IMR-90 (cell line): ENCODE measurements around the gene SERPINE2. TPM values are rescaled to one million over a fixed set of nuclear protein-coding genes. Genes with fewer than 3 reads are reported as not detected.

Experiments used
- ATAC-seq: fragments of 200-7000 bp; cut with Tn5 transposase; 2 replicates; pipeline ENCODE4 v1.9.1; 2020; ENCODE audit warnings: low read depth, mild to moderate bottlenecking, moderate library complexity
- BruUV-seq: library from RNA; stranded (reverse); fragments of 400-500 nt; replicated peaks from 2 replicates; lab custom pipeline; 2021; lab: Mats Ljungman, UMichigan
- CTCF ChIA-PET: fragments of 300-600 bp; formaldehyde crosslinking; extraction: SDS; loops from one replicate; lab custom pipeline; 2021; ENCODE audit warnings: antibody characterized with exemption; lab: Yijun Ruan, JAX
- POLR2A ChIA-PET: fragments of 300-600 bp; sonication (Branson Sonifier 250); formaldehyde crosslinking; loops from one replicate; lab custom pipeline; 2022; ENCODE audit warnings: antibody characterized with exemption; ENCODE audit not compliant: unreplicated experiment; lab: Charles Lee
- DNase-seq: peaks from one replicate; pipeline ENCODE4 v3.0.0; 2013
- H2AFZ ChIP-seq: replicated peaks from 2 replicates; pipeline ENCODE3; 2013; ENCODE audit warnings: low read length, mild to moderate bottlenecking; ENCODE audit not compliant: poor library complexity
- H2AK5ac ChIP-seq: 2 replicates; pipeline ENCODE4 v1.6.1; 2013; ENCODE audit warnings: low read depth, low read length, inconsistent platforms
- H2AK9ac ChIP-seq: replicated peaks from 2 replicates; pipeline ENCODE3; 2013; ENCODE audit warnings: mild to moderate bottlenecking, low read depth, low read length, moderate library complexity; ENCODE audit not compliant: poor library complexity
- H2BK120ac ChIP-seq: 2 replicates; pipeline ENCODE4 v1.6.1; 2013; ENCODE audit warnings: low read depth, low read length, inconsistent platforms
- H2BK15ac ChIP-seq: 3 replicates; pipeline ENCODE4 v1.6.1; 2013; ENCODE audit warnings: low read depth, low read length, inconsistent platforms
- H2BK20ac ChIP-seq: 2 replicates; pipeline ENCODE4 v1.6.1; 2013; ENCODE audit warnings: low read depth, mild to moderate bottlenecking, inconsistent platforms, low read length, moderate library complexity
- H2BK5ac ChIP-seq: 2 replicates; pipeline ENCODE4 v1.6.1; 2013; ENCODE audit warnings: mild to moderate bottlenecking, low read depth, low read length, inconsistent platforms; ENCODE audit not compliant: poor library complexity, severe bottlenecking
- H3K14ac ChIP-seq: replicated peaks from 2 replicates; pipeline ENCODE4 v1.6.1; 2013; ENCODE audit warnings: low read depth, low read length, inconsistent platforms
- H3K18ac ChIP-seq: 2 replicates; pipeline ENCODE4 v1.6.1; 2013; ENCODE audit warnings: low read depth, low read length, control low read depth
- H3K23ac ChIP-seq: 2 replicates; pipeline ENCODE4 v1.6.1; 2013; ENCODE audit warnings: low read depth, low read length, inconsistent platforms
- H3K27ac ChIP-seq: 2 replicates; pipeline ENCODE4 v1.5.1; 2013; ENCODE audit warnings: mild to moderate bottlenecking, control low read depth, low read length; ENCODE audit not compliant: insufficient read depth
- H3K27me3 ChIP-seq: 2 replicates; pipeline ENCODE4 v1.6.1; 2013; ENCODE audit warnings: low read length; ENCODE audit not compliant: control insufficient read depth, insufficient read depth
- H3K36me3 ChIP-seq: 2 replicates; pipeline ENCODE4 v1.6.1; 2013; ENCODE audit warnings: low read length, mixed read lengths; ENCODE audit not compliant: control insufficient read depth, insufficient read depth
- H3K4ac ChIP-seq: 2 replicates; pipeline ENCODE4 v1.6.1; 2013; ENCODE audit warnings: low read depth, low read length, inconsistent platforms
- H3K4me1 ChIP-seq: 2 replicates; pipeline ENCODE4 v1.6.1; 2013; ENCODE audit warnings: low read length, mixed read lengths; ENCODE audit not compliant: control insufficient read depth, insufficient read depth
- H3K4me2 ChIP-seq: 2 replicates; pipeline ENCODE4 v1.6.1; 2013; ENCODE audit warnings: low read depth, mild to moderate bottlenecking, control low read depth, low read length, moderate library complexity
- H3K4me3 ChIP-seq: 2 replicates; pipeline ENCODE4 v1.5.1; 2013; ENCODE audit warnings: low read depth, mild to moderate bottlenecking, control low read depth, low read length, moderate library complexity; ENCODE audit not compliant: insufficient read depth
- H3K56ac ChIP-seq: 2 replicates; pipeline ENCODE4 v1.6.1; 2013; ENCODE audit warnings: low read length, inconsistent platforms; ENCODE audit not compliant: insufficient read depth; ENCODE audit errors: extremely low read depth
- H3K79me1 ChIP-seq, 2 experiments: 2 replicates each; pipeline ENCODE4 v1.6.1; 2013; ENCODE audit warnings: low read length in 2 of 2, inconsistent platforms in 1 of 2, low read depth in 1 of 2
- H3K9ac ChIP-seq: 2 replicates; pipeline ENCODE4 v1.6.1; 2013; ENCODE audit warnings: low read depth, low read length, control low read depth
- H3K9me1 ChIP-seq: 2 replicates; pipeline ENCODE4 v1.6.1; 2013; ENCODE audit warnings: low read length, inconsistent platforms; ENCODE audit not compliant: insufficient read depth
- H3K9me3 ChIP-seq: 2 replicates; pipeline ENCODE4 v1.6.1; 2013; ENCODE audit warnings: low read length; ENCODE audit not compliant: control insufficient read depth, insufficient read depth
- H4K20me1 ChIP-seq: 2 replicates; pipeline ENCODE4 v1.6.1; 2013; ENCODE audit warnings: low read length, inconsistent platforms; ENCODE audit not compliant: insufficient read depth
- H4K5ac ChIP-seq: 2 replicates; pipeline ENCODE4 v1.6.1; 2013; ENCODE audit warnings: mild to moderate bottlenecking, low read depth, low read length, control low read depth
- H4K8ac ChIP-seq, 2 experiments: 2 replicates each; pipeline ENCODE4 v1.6.1; 2013; ENCODE audit warnings: low read depth in 2 of 2, low read length in 2 of 2, control low read depth in 1 of 2, inconsistent platforms in 1 of 2
- H4K91ac ChIP-seq: 2 replicates; pipeline ENCODE4 v1.6.1; 2013; ENCODE audit warnings: low read depth, low read length, inconsistent platforms; ENCODE audit not compliant: insufficient read depth
- BHLHE40 ChIP-seq: fragments of 150-350 bp; IDR thresholded peaks from 2 replicates; pipeline ENCODE4 v1.6.1; 2016; ENCODE audit warnings: mild to moderate bottlenecking, low read depth, low read length
- CHD1 ChIP-seq: IDR thresholded peaks from 2 replicates; pipeline ENCODE4 v1.6.1; 2012; ENCODE audit warnings: low read depth, low read length, improper control_type of control experiment
- MAFK ChIP-seq: IDR thresholded peaks from 2 replicates; pipeline ENCODE4 v1.6.1; 2012; ENCODE audit warnings: low read depth, low read length, improper control_type of control experiment
- MAZ ChIP-seq: IDR thresholded peaks from 2 replicates; pipeline ENCODE4 v1.6.1; 2012; ENCODE audit warnings: low read depth, mild to moderate bottlenecking, low read length, improper control_type of control experiment, moderate library complexity, borderline replicate concordance
- MXI1 ChIP-seq: IDR thresholded peaks from 2 replicates; pipeline ENCODE4 v1.6.1; 2012; ENCODE audit warnings: low read depth, mild to moderate bottlenecking, low read length, moderate library complexity, borderline replicate concordance
- SMC3 ChIP-seq: fragments of 150-350 bp; IDR thresholded peaks from 2 replicates; pipeline ENCODE4 v1.6.1; 2016; ENCODE audit warnings: low read depth, mild to moderate bottlenecking, antibody characterized with exemption, low read length, moderate library complexity
- WGBS, 2 experiments: methylation state at CpG; one replicate each; pipeline versions ENCODE4 v1.1.5 to v1.1.7; 2013; ENCODE audit warnings: missing lambda C conversion rate in 2 of 2; ENCODE audit not compliant: insufficient read length in 1 of 2; ENCODE audit errors: extremely low coverage in 2 of 2; 5-methylcytosine and 5-hydroxymethylcytosine counted together
- dilution Hi-C: fragments of 300-500 bp; cut with HindIII; formaldehyde crosslinking; loops from one replicate; pipeline ENCODE4 v1.14.3; 2018; ENCODE audit warnings: low sequenced_read_pairs; ENCODE audit not compliant: unreplicated experiment
- in situ Hi-C: fragments of 300-500 bp; cut with MboI; formaldehyde crosslinking; loops from 3 replicates; pipeline ENCODE4 v1.14.3; 2019; ENCODE audit warnings: low sequenced_read_pairs, inconsistent platforms, mixed read lengths
- intact Hi-C: fragments of 100-400 bp; cut with micrococcal nuclease; formaldehyde crosslinking; loops from 2 replicates; pipeline ENCODE4 v1.10.0; 2022
- polyA plus RNA-seq, 3 experiments: library from polyadenylated mRNA; depleted of rRNA; stranded (reverse); fragments of >200 nt; gene quantifications; 2 replicates each; pipeline ENCODE4 v1.2.3, GENCODE V29; 2012; ENCODE audit warnings: low replicate concordance in 1 of 3
- total RNA-seq: library from RNA; depleted of rRNA; stranded (reverse); fragments of >200 nt; gene quantifications from 2 replicates; pipeline ENCODE4 v1.2.3, GENCODE V29; 2012
- TF ChIP-seq, protein P1 (sequence below): fragments of 150-350 bp; IDR thresholded peaks from 2 replicates; pipeline ENCODE4 v1.6.1; 2017; ENCODE audit warnings: mild to moderate bottlenecking, antibody characterized with exemption, low read length, low read depth
- TF ChIP-seq, protein P2 (sequence below): fragments of 150-350 bp; IDR thresholded peaks from 2 replicates; pipeline ENCODE4 v1.6.1; 2016; ENCODE audit warnings: low read depth, mild to moderate bottlenecking, low read length, moderate library complexity, borderline replicate concordance

SERPINE2 gene
- total and polyA plus RNA-seq, 2 of the 4 experiments (the other 2 are of a cell fraction) = 24.0 to 62.7 TPM

DNA sequence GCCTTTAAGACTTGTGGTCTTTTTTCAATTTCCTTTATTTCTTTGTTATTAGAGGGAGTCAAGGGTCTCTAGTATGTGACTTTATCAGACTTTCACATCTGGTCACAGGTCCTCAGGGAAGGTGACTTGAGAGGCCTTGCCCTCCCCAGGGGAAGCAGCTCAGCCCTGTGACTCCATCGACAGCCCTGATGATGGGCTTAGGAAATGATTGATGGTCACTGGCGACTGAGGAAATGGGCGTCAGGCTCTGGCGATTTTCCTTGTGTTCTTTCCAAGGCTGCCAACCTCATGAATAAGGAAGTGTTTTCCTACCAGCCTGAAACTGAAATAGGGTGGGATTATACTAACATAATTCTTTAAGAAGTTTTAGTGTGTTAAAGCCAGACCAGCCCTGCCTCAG is 21.1 kb downstream of the SERPINE2 start:
- Histone ChIP-seq H4K91ac (no peak overlapping the region), H3K4me1 (no peaks in the 10 kb centered on the region), H3K4me2 (no peak overlapping the region), H3K56ac (no peak overlapping the region), H2AK5ac (no peak overlapping the region), H4K8ac (no peak overlapping the region), H2BK120ac (no peak overlapping the region), H3K4me3 (no peak overlapping the region), H3K9me1 (peaks cover 3% of the 10 kb centered on the region; the same call in 1 of the 2 replicates), H3K18ac (no peak overlapping the region), H2AFZ (no peak overlapping the region), H2AK9ac (no peak overlapping the region), H3K36me3 (0 out of 2 replicates have a peak, but pooled peaks cover 2% of the 10 kb centered on the region), H3K9me3 (no peaks in the 10 kb centered on the region), H3K9ac (no peak overlapping the region), H3K14ac (no peak overlapping the region), H2BK20ac (no peak overlapping the region), H4K5ac (no peak overlapping the region), H3K27me3 (no peaks in the 10 kb centered on the region), H4K20me1 (no peaks in the 10 kb centered on the region), H2BK15ac (no peak overlapping the region), H2BK5ac (no peak overlapping the region), H3K4ac (no peak overlapping the region), H3K79me1 (peaks cover 9 to 20% of the 10 kb centered on the region in 2 experiments; a peak in 2 of 4 replicates), H3K23ac (no peak overlapping the region), H3K27ac (no peak overlapping the region)
- ChIA-PET CTCF (interaction anchor here (1.1 kb wide), 1 partner anchor 24 kb away, joined by 5 read pairs; no protein-coding TSS in a partner anchor), POLR2A (interaction anchor here (0.7 kb wide), 1 partner anchor 36 kb away, joined by 3 read pairs; no protein-coding TSS in a partner anchor)
- dilution Hi-C loops (no loop called here), intact Hi-C loops (no loop called here), in situ Hi-C loops (no loop called here)
- DNase-seq (no peak), ATAC-seq (no peak)
- WGBS, 2 experiments = 40% methylated on average over 1 of the region's 4 CpGs; no CpG with 5 or more reads in 1 of the 2 experiments
- BruUV-seq = no TSS peak
- no peak for TF ChIP-seq MAFK
- TF ChIP-seq MXI1 = no peak
- TF ChIP-seq CHD1 = no peak
- no peak for TF ChIP-seq MAZ
- TF ChIP-seq, protein P1, sequence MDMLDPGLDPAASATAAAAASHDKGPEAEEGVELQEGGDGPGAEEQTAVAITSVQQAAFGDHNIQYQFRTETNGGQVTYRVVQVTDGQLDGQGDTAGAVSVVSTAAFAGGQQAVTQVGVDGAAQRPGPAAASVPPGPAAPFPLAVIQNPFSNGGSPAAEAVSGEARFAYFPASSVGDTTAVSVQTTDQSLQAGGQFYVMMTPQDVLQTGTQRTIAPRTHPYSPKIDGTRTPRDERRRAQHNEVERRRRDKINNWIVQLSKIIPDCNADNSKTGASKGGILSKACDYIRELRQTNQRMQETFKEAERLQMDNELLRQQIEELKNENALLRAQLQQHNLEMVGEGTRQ = no peak
- TF ChIP-seq SMC3 = no peak
- TF ChIP-seq, protein P2, sequence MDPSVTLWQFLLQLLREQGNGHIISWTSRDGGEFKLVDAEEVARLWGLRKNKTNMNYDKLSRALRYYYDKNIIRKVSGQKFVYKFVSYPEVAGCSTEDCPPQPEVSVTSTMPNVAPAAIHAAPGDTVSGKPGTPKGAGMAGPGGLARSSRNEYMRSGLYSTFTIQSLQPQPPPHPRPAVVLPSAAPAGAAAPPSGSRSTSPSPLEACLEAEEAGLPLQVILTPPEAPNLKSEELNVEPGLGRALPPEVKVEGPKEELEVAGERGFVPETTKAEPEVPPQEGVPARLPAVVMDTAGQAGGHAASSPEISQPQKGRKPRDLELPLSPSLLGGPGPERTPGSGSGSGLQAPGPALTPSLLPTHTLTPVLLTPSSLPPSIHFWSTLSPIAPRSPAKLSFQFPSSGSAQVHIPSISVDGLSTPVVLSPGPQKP = no peak
- TF ChIP-seq BHLHE40 = no peak
